Measurements from ENCODE around the gene DUSP5.

DNA sequence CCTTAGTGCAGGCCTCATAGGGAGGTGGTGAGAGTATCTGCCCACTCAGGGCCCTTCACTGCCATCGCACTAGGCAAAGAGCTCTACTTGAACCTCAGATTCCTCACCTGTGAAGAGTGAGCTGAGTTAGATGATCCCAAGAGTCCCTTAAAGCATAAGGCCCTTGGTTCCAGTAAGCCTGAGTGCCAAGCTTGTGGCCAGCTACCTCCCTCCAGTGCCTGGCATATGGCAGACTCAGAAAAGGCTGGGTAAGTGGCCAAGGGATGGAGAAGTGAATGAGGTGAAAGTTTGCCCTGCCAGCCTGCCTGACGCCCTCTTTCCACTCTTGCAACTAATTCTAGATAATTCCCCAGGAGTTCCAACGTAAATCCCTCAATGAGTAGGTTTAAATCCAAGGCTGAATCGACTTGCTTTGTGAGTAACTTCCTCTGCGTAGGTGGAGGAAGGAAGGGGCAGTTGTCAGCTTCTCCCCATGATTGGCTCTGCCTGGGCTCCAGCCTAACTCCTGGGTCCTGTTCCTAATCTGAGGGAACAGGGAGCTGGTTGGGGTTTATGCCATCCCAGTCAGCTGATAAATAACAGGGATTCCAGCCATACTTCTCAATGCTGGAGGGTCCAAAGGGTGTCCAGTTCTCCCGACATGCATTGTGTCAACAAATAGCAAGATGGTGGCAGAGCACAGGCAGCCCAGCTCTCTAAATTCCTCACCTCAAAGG lies 14.2 kb downstream of the DUSP5 start:
- TF ChIP-seq POLR2A (IDR thresholded peaks at IDR 0.05): no peak
- TF ChIP-seq, protein P1, sequence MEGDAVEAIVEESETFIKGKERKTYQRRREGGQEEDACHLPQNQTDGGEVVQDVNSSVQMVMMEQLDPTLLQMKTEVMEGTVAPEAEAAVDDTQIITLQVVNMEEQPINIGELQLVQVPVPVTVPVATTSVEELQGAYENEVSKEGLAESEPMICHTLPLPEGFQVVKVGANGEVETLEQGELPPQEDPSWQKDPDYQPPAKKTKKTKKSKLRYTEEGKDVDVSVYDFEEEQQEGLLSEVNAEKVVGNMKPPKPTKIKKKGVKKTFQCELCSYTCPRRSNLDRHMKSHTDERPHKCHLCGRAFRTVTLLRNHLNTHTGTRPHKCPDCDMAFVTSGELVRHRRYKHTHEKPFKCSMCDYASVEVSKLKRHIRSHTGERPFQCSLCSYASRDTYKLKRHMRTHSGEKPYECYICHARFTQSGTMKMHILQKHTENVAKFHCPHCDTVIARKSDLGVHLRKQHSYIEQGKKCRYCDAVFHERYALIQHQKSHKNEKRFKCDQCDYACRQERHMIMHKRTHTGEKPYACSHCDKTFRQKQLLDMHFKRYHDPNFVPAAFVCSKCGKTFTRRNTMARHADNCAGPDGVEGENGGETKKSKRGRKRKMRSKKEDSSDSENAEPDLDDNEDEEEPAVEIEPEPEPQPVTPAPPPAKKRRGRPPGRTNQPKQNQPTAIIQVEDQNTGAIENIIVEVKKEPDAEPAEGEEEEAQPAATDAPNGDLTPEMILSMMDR (IDR thresholded peaks at IDR 0.05): no peak

Measured in tibial nerve (tissue), 3 donors.